ENCODE results near the gene SEC14L3. TPM values are rescaled to one million over a fixed set of nuclear protein-coding genes. Genes with fewer than 3 reads are reported as not detected.

The SEC14L3 gene
- total RNA-seq, 3 donors from 2014 or later (not counting 1 experiment from before 2014, with no cell fraction given), result not detected

- Histone ChIP-seq H3K27ac (ENCODE audit: low read length) (no peak overlapping the region), H3K27me3 (ENCODE audit: control insufficient read depth, insufficient read depth, low read length) (no peaks in the 10 kb centered on the region), H3K4me3 (ENCODE audit: low read length) (no peak overlapping the region), H3K36me3 (ENCODE audit: control insufficient read depth, insufficient read depth, low read length) (peaks cover 4% of the 10 kb centered on the region), H3K9me3 (ENCODE audit: control insufficient read depth, insufficient read depth, low read length) (no peaks in the 10 kb centered on the region), H3K4me1 (ENCODE audit: control insufficient read depth, insufficient read depth, low read length) (no peaks in the 10 kb centered on the region)
- intact Hi-C loops (cut with micrococcal nuclease), result no loop called here
- TF ChIP-seq CTCF (IDR thresholded peaks at IDR 0.05), result no peak
- DNase-seq (no peak), ATAC-seq (no peak)
- WGBS (ENCODE audit: insufficient coverage), result 89% methylated on average over 3 of the region's 3 CpGs
- H3K36me3 Mint-ChIP-seq, result no peaks in the 10 kb centered on the region
- no peaks in the 10 kb centered on the region for H3K9me3 Mint-ChIP-seq
- H3K27me3 Mint-ChIP-seq (ENCODE audit: low read depth in 2 of 2), result no peaks in the 10 kb centered on the region
- no peak overlapping the region for H3K27ac Mint-ChIP-seq
- no peaks in the 10 kb centered on the region for H3K4me1 Mint-ChIP-seq
- H3K4me3 Mint-ChIP-seq, result no peak overlapping the region
Observed at GRCh38 chr22:30411780-30412179, 60.0 kb downstream of the SEC14L3 start.

Other genes starting within 250 kb of the SEC14L3 start
- 1 to 10 TPM; 2.0 to 2.7 (median 2.6) TPM for gene LIF, start 225.3 kb downstream of the SEC14L3 start, total RNA-seq
- gene OSM, start 205.2 kb downstream of the SEC14L3 start, total RNA-seq, result 100 to 1,000 TPM in 1 of 3 donors, 10 to 100 TPM in 2; 17.4 to 142 (median 18.1) TPM
- gene CASTOR1, start 182.5 kb downstream of the SEC14L3 start, total RNA-seq, result 10 to 100 TPM in 1 of 3 donors, 1 to 10 TPM in 2; 7.0 to 11.9 (median 8.8) TPM
- 10 to 100 TPM; 38.9 to 48.0 (median 47.9) TPM for gene TBC1D10A, start 145.1 kb downstream of the SEC14L3 start, total RNA-seq
- gene SF3A1, start 115.1 kb downstream of the SEC14L3 start, total RNA-seq, result 100 to 1,000 TPM; 309 to 340 (median 319) TPM
- gene CCDC157, start 115.0 kb downstream of the SEC14L3 start, total RNA-seq, result 1 to 10 TPM; 7.7 to 9.7 (median 8.4) TPM
- gene RNF215, start 84.6 kb downstream of the SEC14L3 start, total RNA-seq, result 1 to 10 TPM; 7.5 to 9.8 (median 9.5) TPM
- 1 to 10 TPM in 2 of 3 donors, under 1 TPM in 1; 0.71 to 6.6 (median 2.7) TPM for gene SEC14L2, start 75.0 kb downstream of the SEC14L3 start, total RNA-seq
- gene MTFP1, start 46.2 kb downstream of the SEC14L3 start, total RNA-seq, result 10 to 100 TPM; 15.7 to 17.5 (median 17.2) TPM
- gene SEC14L4, start 33.7 kb upstream of the SEC14L3 start, total RNA-seq, result not detected
- under 1 TPM in 2 of 3 donors, not detected in 1; 0.18 to 0.23 TPM for gene SEC14L6, start 74.7 kb upstream of the SEC14L3 start, total RNA-seq
- not detected for gene GAL3ST1, start 102.6 kb upstream of the SEC14L3 start, total RNA-seq
- gene PES1, start 119.9 kb upstream of the SEC14L3 start, total RNA-seq, result 10 to 100 TPM; 30.9 to 39.7 (median 34.9) TPM
- gene TCN2, start 135.2 kb upstream of the SEC14L3 start, total RNA-seq, result 1 to 10 TPM in 1 of 3 donors, under 1 TPM in 2; 0.42 to 1.2 (median 0.95) TPM
- 1 to 10 TPM; 2.9 to 5.8 (median 2.9) TPM for gene SLC35E4, start 163.8 kb upstream of the SEC14L3 start, total RNA-seq
- gene DUSP18, start 195.9 kb upstream of the SEC14L3 start, total RNA-seq, result 10 to 100 TPM; 10.2 to 12.8 (median 10.5) TPM
- gene OSBP2, start 222.9 kb upstream of the SEC14L3 start, total RNA-seq, result 1 to 10 TPM in 1 of 3 donors, under 1 TPM in 2; 0.65 to 1.2 (median 0.79) TPM